WERI-Rb-1 (cell line): Measurements from ENCODE around the gene SH2D7.

Experiments used
- DNase-seq: peaks from one replicate; pipeline ENCODE4 v3.0.0-alpha.2; 2020
- H3K27ac ChIP-seq: fragments of 250-450 bp; sonication (Bioruptor Pico); 2 replicates; pipeline ENCODE4 v1.5.1; 2020; ENCODE audit warnings: mild to moderate bottlenecking, moderate library complexity
- H3K27me3 ChIP-seq: fragments of 250-450 bp; sonication (Bioruptor Pico); 2 replicates; pipeline ENCODE4 v1.5.1; 2021; ENCODE audit warnings: mild to moderate bottlenecking, low read depth, moderate library complexity; ENCODE audit not compliant: insufficient read depth, severe bottlenecking
- H3K36me3 ChIP-seq: fragments of 250-450 bp; sonication (Bioruptor Pico); 2 replicates; pipeline ENCODE4 v1.5.1; 2020; ENCODE audit warnings: mild to moderate bottlenecking, moderate library complexity
- H3K4me3 ChIP-seq: 2 replicates; pipeline ENCODE4 v1.5.1; 2011; ENCODE audit warnings: low read depth, mild to moderate bottlenecking, control low read depth, low read length
- H3K9me3 ChIP-seq: fragments of 250-450 bp; sonication (Bioruptor Pico); 2 replicates; pipeline ENCODE4 v1.5.1; 2021; ENCODE audit warnings: mild to moderate bottlenecking, moderate library complexity; ENCODE audit not compliant: severe bottlenecking
- CTCF ChIP-seq: IDR thresholded peaks from 2 replicates; pipeline ENCODE4 v1.5.1; 2011; ENCODE audit warnings: low read depth, mild to moderate bottlenecking, control low read depth, inconsistent platforms, low read length

SH2D7 gene

GRCh38 chr15:78063217-78063616, 29.1 kb upstream of the SH2D7 start:
- no peak overlapping the region for H3K4me3 ChIP-seq
- H3K27ac ChIP-seq = no peak overlapping the region
- no peak for TF ChIP-seq CTCF
- no peak for DNase-seq
- H3K9me3 ChIP-seq = no peaks in the 10 kb centered on the region
- H3K27me3 ChIP-seq = no peaks in the 10 kb centered on the region
- no peaks in the 10 kb centered on the region; the same call in 1 of the 2 replicates for H3K36me3 ChIP-seq

- Histone ChIP-seq H3K27ac (no peak overlapping the region), H3K4me3 (no peak overlapping the region), H3K27me3 (no peaks in the 10 kb centered on the region), H3K36me3 (no peaks in the 10 kb centered on the region; the same call in 1 of the 2 replicates), H3K9me3 (no peaks in the 10 kb centered on the region)
- no peak for TF ChIP-seq CTCF
- no peak for DNase-seq
These were observed 28.4 kb upstream of the SH2D7 start for GRCh38 chr15:78063970-78064385.

GRCh38 chr15:78064544-78064943, 27.8 kb upstream of the SH2D7 start:
- no peak overlapping the region for H3K27ac ChIP-seq
- no peaks in the 10 kb centered on the region; the same call in 1 of the 2 replicates for H3K36me3 ChIP-seq
- no peak for DNase-seq

GRCh38 chr15:78065284-78065872, 27.0 kb upstream of the SH2D7 start:
- Histone ChIP-seq H3K9me3 (no peaks in the 10 kb centered on the region), H3K4me3 (no peak overlapping the region), H3K36me3 (no peaks in the 10 kb centered on the region; the same call in 1 of the 2 replicates), H3K27ac (no peak overlapping the region), H3K27me3 (no peaks in the 10 kb centered on the region)
- TF ChIP-seq CTCF = no peak
- DNase-seq = no peak

More at GRCh38 chr15:78064544-78064943, 27.8 kb upstream of the SH2D7 start:
- no peak for TF ChIP-seq CTCF
- no peaks in the 10 kb centered on the region for H3K9me3 ChIP-seq
- no peaks in the 10 kb centered on the region for H3K27me3 ChIP-seq
- no peak overlapping the region for H3K4me3 ChIP-seq

GRCh38 chr15:78065973-78066946, 26.1 kb upstream of the SH2D7 start:
- no peaks in the 10 kb centered on the region; the same call in none of the 2 replicates for H3K36me3 ChIP-seq
- no peak for TF ChIP-seq CTCF
- H3K27me3 ChIP-seq = no peaks in the 10 kb centered on the region
- H3K4me3 ChIP-seq = no peak overlapping the region
- no peak overlapping the region for H3K27ac ChIP-seq
- H3K9me3 ChIP-seq = no peaks in the 10 kb centered on the region
- DNase-seq = no peak
